Stimulated activated CD8-positive, alpha-beta memory T cell treated with anti-CD3 and anti-CD28 coated beads, Interleukin-2, amount 100 ng/mL, for 48 hours (primary cell): ENCODE measurements around the gene ITIH1.

Experiments
- DNase-seq, 2 donors: peaks; one replicate each; pipeline ENCODE4 v3.0.0-alpha.2; 2020; ENCODE audit warnings: low read depth in 2 of 2

The ITIH1 gene

GRCh38 chr3:52841211-52841980, 64.0 kb downstream of the ITIH1 start:
- DNase-seq, result no peak
